Activated T-helper 9 cell treated with anti-CD3 and anti-CD28 coated beads, Interleukin-2, amount 50 U/mL, for 16 hours (primary cell): ENCODE measurements around the gene FSD1L.

Experiments used
- DNase-seq: peaks from one replicate; pipeline ENCODE4 v3.0.0-alpha.2; 2020; ENCODE audit warnings: low read depth

Gene FSD1L

DNA sequence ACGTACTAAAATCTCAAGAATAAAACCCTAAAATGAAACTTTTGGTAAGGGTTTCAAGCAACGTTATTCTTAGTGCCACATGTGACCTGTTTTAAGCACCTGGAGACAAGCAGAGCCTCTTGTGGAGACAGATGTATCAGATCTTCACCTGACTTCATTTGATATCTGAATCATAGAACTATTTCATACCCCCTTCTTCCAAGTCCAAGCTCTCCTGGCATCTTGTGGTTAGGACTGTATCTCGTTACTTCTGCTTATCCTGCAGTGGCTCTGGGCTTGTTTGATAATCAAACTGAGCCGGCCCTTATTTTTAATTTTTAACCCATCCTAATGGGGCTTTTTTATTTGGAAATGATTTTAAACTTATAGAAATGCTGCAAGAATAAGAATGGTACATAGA lies 11.1 kb upstream of the FSD1L start:
- no peak for DNase-seq

DNA sequence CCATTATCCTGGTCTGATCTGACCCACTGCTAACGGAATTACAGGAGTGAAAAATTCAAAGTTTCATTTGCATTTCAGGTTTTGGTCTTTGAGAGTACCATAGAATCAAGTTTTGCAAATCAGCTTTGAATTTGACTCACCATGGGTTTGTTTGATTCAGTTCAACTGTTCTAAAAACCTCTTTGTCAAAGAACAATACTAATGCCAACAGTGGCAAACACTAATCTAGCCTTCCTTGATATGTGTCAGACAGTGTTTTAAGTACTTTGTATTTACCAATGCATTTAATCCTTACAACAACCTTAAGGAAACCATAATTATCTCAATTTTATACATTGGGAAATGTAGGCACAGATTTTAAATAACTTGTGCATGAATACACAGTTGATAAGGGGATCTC lies 10.1 kb upstream of the FSD1L start:
- no peak for DNase-seq

DNA sequence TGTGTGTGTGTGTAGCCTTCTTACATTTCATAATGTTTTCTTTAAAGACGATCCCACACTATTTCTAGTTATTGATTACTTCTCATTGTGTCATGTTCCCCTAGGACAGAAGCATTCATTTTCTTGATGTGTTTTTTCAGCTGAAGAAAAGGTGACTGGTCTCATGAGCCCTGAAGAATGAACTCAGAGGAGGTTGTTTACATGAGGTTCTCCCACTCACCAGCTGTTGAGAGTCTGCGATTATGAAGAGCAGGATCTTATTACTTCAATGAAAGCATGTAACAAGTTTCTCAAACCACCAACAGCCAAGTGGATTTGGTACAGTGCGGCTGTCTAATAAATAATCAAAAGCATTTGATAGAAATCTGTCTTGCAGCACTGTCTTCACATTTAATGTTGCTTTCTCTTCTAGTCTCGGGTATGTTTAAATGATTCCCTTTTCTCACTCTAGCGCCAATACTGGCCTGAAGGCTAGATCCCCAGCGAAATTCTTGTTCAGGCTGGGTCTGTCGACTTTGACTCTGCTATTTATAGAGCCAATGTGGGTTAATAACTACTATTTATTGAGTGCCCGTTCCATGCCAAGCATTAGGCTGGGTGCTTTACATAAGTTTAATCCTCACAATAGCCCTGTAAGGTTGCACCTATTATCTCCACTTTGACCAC lies 9.6 kb upstream of the FSD1L start:
- no peak for DNase-seq

DNA sequence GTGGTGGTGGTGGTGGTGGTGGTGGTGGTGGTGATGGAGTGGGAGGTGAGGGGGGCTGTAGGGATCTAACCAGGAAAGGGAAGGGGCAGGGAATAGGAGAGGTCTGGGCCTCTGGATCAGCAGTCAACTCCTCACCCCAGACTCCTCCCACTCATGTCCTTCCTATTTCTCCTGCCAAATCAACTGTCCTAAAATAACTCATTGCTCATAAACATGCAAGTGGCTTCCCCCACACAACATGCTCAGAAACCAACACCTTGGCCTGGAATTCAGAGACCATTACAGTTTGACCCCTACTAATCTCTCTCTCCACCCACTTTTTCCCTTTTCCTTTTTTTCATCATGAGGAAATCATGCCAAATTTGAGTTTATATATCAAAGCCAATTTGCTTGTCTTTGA lies 8.4 kb upstream of the FSD1L start:
- no peak for DNase-seq

DNA sequence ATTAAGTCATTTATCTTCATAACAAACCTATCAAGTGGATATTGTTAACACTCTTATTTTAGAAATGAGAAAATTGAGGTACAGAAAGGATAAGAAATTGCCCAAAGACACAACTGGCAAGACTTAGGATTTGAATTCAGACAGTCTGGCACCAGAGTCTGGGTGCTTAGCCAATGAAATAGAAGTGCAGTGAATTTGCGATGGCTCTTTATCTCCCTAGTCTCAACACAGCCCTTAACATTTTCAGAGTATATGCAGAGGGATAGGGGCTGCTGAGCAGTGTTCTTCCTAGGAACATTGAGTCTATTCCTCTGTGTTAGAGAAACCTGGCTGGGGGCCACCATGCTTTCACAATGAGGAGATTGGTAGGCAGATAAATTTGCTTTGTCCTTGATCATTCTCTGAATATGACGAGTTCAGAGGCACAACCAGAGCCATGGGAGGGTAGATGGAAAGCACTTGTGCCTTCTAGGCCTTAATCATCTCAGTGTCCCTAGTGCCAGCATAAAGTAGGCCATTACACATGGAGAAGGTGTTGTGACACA lies 6.1 kb upstream of the FSD1L start:
- no peak for DNase-seq

DNA sequence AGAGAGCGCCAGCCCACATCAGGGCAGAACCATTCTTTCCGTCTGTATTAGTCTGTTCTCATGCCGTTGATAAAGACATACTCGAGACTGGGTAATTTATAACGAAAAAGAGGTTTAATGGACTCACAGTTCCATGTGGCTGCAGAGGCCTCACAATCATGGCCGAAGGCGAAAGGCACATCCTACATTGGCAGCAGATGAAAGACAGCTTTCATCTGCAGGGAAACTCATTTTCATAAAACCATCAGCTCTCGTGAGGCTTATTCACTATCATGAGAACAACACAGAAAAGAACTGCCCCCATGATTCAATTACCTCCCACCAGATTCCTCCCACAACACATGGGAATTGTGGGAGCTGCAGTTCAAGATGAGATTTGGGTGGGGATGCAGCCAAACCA lies 4.7 kb upstream of the FSD1L start:
- DNase-seq = no peak

DNA sequence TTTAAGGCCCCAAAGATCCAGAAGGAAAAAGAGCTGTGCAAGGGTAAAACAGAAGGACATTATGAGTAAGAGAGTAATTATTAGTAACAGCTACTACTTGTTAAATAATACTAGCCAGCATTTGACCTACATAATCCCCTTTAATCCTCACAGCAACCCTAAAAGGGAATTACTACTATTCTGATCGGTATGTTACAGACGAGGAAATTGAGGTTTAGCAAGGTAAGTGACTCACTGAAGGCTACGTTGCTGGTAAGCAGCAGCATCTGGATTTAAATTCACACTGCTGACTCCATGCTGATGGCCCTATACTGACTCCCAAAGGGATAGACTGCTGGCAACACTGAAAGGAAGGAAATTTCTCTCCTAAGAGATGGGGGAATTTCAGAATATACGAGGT lies 3.7 kb upstream of the FSD1L start:
- no peak for DNase-seq

DNA sequence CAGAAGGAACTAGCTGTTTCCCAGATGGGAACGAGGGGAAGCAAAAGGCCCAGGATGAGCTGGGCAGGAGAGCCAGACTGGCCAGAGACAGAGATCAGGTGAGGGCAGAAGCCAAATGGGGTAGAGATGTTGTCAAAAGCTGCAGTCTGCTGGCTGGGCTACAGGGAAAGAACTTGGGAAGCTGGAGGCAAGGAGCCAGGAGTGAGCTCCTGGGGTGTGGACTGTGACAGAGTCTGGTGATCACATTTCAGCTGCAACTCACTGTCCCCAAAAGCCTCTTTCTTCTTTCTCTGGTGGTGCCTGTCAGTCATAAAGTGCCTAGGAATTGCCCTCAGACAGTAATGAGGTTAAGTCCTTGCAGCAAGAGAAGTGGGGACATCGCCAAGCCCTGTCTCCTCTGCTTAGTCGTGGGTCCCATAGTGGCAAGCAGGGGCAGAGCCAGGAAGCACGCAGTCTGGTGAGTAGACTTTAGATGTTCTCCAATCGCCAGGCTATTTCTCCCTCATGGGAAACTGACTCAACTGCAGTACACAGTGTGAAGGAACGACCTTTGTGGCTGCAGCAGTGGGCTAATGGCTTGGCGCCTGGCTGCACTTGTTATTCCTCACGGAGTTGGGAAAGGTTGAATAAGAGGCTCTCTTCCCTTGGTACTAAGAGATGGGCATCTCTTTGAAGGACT lies 2.5 kb upstream of the FSD1L start:
- no peak for DNase-seq

DNA sequence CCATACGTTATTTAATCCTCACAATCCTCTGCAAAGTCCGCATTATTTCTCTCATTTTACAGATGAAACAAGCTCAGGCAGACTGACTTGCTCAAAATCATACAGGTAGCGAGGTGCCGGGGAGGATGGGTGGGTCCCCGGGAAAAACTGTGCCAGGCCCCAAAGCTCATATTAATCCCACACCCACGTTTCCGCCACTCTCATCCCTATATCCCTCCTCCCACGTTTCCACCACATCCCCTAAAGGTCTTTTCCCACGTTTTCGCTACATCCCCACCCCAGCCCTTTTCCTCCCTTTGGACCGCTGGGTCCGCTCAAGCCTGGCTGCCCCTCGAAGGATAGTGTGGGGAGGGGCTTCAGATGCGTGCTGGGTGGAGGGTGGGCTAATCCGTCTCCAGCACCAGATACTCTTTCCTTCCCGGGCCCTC lies 434 bp upstream of the FSD1L start:
- no peak for DNase-seq

DNA sequence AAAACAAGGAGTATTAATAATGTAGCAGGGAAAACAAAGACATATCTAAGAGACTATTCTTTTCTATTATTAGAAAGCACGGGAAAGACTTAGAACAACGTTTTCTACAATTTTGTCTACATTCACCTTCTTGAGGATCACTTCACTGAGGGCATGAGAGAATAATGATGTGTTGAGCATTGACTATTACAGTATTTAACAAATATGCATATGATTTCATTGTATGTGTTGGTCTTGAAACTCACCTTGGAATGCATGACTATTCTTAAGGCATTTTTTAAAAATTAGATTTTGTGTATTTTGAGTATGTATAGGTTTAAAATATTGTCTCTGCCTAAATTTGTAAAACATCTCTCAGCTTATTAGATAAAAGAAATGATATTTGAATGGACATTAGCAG lies 1.2 kb downstream of the FSD1L start:
- DNase-seq = no peak

DNA sequence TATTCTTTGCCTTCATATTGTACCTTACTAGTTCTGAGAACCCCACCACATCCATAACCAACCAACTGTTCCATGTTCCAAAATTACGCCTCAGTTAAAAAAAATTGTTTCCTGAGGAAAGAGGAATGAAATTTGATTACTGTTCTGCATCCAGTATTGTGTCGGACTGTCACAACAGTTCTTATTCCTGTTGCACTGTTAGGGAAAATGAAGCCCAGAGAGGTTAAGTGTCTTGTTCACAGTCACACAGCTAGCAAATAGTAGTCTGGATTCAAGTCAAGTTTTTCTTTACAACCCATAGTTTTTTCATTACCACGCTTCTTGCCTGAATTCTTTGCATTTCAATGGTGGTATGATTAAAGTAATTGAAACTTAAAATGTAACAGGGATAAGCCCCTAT lies 4.4 kb downstream of the FSD1L start:
- DNase-seq = no peak

DNA sequence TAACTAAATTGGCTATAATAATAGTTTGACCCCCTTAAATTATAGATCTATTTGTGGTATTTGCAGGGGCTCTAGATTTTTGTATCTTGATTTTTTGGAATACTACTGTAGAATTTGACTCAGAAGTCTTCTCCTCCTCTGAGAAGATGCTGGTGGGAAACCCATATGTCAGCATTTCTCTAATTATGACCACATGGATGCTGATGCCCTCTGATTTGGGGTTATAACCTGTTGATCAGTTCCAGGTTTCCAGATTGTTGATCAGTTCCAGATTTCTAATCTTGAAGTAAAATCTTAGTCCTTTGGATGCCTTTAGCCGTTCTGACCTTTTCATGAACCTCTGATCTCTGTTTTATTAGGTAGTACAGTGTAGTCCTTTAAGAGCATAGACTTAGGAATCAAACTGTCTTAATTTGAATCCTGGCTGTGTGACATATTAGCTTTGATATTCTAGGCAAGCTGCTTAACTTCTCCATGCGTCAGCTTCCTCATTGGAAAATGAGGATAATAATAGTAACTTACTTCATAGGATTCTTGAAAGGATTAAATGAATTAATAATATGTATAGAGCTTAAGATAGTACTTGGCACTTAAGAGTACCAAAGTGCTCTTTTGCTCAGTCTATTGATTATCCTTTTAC lies 8.1 kb downstream of the FSD1L start:
- DNase-seq = no peak

DNA sequence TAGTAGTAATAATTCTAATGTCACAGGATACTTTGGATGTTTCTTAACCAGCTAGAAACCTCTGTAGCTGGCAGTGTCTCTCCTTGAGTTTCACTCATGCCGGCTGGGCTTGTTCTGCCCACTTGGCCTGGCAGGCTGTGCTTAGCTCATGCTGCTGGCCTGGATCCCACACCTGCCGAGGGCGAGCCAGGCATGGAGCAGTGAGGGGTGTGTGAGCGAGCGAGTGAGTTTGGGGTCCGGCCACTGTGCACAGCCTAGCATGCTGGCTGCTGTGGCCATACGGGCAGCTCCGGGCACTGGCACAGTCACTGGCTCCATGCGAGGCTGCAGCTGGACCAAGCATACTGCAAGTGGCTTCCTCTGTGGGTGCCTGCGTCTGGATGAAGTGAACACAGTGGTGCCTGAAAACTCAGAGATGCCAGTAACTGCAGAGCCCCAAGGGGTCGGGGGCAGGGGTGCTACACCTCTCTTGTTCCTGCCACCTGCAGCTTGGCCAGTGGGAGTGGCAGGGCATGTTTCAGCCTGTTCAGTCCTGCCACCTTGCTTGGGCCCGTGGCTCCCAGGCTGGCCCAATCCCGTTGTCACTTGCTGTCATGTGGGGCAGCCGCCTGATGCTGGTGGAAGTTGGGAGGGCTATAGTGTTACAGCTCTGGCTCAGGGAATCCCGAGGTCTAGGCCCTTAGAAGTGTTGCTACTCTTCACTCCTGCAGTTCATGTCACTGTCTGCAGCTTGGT lies 9.9 kb downstream of the FSD1L start:
- DNase-seq = no peak

DNA sequence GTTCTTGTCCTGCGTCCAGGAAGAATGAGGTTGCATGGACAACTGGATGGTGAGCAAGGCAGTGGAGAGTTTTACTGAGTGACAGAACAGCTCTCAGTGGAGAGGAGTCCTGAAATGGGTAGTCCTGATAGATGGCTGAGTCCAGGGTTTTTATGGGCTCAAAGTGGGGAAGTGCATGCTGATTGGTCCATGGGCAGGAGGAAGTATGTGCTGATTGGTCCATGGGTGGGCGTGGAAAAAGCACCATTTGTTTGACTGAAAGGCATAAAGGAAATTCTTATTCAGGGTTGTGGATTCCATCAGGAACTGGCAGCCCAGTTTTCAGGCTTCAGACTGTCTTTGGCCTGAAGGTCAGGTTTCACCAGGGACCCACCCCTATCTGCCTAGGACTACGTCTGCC lies 10.6 kb downstream of the FSD1L start:
- DNase-seq = no peak

DNA sequence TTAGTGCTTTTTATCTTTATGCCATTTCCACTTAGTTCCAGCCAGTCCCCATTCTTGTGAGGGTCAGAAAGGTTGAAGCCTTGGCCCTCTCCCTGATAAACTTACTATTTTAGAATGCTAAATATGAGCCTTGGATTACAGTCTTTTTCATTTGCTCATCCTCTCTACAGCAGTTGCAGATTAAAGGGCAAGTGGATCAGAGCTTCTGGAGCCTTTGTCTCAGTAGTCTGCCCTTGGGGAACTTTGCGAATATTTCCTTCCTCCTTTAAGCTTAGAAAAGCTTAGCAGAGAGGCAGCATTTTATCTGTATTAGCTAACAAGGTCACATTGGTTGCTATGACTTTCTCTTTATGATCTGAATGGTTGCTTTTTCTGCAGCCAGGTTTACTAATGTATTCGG lies 11.5 kb downstream of the FSD1L start:
- no peak for DNase-seq

DNA sequence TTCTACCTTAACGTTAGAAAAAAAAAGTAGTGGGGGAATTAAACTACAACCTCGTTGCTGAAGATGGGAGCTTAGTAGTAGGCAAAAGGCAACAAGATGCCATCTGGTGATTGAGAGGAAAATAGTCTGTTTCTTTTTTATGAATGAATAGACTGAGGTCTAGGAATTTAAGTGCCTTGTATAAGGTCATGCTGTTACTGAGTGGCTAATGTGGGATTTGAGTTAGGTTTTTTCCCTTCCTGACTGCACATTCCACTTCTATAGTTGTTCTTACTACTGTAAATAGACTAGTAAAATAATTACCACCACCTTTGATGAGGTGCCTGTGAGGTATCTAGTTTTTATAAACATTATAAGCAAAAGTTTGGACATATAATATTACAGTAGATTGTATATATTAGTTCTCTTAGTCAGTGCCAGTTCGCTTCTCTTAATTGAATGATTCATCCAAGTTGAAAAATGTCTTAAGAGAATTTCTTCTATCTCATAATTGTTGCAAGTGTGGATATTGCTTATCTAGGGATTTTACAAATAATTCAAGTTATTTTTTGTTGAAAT lies 19.1 kb downstream of the FSD1L start:
- DNase-seq = no peak

DNA sequence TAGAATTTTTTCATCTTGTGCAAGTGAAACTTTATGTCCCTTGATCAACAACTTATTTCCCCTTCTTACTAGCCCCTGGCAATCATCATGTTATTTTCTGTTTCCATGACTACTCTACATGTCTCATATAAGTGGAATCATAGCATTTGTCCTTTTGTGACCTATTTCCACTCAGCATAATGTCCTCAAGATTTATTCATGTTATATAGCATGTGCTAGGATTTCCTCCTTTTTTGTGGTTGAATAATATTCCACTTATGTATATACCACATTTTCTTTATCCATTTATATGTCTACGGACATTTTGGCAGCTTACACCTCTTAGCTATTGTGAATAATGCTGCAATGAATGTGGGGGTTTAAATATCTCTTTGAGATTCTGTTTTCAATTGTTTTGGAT lies 21.0 kb downstream of the FSD1L start:
- no peak for DNase-seq

DNA sequence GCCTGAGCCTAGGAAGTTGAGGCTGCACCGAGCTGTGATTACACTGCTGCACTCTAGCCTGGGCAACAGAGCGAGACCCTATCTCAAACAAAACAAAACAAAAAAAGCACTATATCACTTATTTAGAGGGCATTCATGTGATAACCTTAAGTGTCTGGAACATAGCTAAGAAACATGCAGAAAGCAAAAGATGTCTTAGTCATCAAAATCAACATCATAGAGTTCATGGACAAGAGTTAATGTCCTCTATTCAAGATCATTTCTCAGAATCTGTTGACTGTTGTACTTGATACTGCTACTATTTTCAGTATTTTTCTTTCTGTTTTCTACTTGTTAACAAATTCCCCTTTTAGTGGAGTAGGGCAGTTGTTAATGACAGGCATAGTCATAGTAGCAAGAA lies 25.4 kb downstream of the FSD1L start:
- DNase-seq = no peak

DNA sequence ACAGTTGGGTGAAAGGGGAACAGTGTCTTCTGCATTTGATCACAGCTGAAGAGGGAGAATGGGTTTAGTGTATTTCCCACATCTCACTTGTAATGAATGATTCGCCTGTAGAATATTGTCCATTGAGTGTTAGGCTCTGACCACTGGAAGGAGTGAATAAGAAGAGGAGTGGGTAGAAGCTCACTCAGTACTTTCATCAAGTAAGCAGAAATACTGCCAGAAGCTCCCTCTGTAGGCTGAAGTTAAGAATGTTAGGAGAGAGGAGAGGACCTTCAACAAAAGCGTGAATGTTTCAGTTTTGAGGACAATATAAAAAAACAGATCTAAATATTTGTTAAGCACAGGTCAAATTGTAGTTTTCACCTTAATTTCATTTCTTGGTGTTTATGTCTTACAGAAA lies 27.5 kb downstream of the FSD1L start:
- DNase-seq = no peak

DNA sequence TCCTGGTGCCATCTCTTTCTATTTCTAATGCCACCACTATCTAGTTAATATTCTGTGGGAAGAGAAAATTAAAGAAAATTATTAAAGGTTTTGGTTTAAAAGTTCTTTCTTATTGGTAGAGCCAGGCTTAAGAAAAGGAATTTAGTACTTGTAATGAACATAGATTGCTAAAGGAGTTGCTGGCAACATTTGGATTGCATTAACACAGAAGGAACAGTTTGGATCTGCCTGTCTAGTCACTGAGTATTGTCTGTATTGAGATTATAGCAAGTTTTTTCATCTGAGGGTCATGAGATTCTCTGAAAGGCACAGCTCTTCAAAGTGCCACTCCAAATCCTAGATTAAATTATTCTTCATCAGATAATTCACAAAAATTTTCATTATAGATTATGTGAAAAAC lies 32.0 kb downstream of the FSD1L start:
- no peak for DNase-seq

DNA sequence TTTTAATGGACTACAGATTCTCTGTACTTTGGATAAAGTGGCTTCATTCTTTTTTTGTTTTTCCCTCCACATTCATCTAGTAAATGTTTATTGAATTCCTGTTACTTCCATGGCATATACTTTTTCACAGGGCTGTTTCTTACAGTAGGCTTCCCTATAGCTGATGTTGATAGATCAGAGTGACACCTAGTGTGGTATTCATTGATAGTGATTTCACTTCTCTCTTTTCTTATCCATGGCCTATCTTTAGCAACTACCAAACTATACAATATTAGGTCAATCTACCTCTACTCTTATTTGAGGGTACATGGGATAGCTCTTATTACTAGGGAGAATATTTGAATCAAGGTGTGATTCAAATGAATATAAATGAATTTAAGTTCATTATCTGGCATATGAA lies 35.8 kb downstream of the FSD1L start:
- DNase-seq = no peak

DNA sequence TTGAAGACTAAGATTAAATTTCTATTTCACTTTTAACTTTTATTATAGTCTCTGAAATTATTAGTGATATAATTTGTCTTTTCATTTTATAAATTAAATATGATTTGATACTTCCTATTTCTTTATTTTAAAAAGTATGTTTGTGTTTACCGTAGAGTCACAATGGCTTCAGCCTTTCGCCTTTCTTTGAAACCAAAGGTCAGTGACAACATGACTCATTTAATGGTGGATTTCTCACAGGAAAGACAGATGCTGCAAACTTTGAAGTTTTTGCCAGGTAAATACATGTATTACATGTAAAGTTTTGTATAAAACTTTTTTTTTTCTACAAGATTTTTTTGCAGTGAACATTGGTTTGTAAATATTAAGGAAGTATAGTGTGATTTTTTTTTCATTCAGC lies 36.4 kb downstream of the FSD1L start:
- DNase-seq = no peak
